Right forelimb (tissue), 1 donor: ENCODE data around the gene ABHD2.
"Not testable (repeated sequence)": the region's sequence is repeated elsewhere in the genome, so short reads cannot be mapped to it uniquely, and the experiment has no call there.

Source experiments
- DNase-seq: peaks from one replicate; pipeline ENCODE4 v3.0.0-alpha.2; 2018

ABHD2 gene

DNA sequence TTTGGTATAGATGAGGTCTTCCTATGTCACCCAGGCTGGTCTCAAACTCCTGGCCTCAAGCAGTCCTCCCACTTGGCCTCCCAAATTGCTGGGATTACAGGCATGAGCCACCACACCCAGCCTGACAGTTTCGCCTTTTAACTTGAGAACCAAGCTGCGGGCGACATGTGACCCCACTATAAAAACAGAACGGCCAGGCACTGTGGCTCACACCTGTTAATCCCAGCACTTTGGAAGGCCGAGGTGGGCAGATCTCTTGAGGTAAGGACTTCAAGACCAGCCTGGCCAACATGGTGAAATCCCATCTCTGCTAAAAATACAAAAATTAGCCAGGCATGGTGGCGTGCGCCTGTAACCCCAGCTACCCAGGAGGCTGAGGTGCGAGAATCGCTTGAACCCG, 52.9 kb downstream of the ABHD2 start:
- not testable (repeated sequence) for DNase-seq

DNA sequence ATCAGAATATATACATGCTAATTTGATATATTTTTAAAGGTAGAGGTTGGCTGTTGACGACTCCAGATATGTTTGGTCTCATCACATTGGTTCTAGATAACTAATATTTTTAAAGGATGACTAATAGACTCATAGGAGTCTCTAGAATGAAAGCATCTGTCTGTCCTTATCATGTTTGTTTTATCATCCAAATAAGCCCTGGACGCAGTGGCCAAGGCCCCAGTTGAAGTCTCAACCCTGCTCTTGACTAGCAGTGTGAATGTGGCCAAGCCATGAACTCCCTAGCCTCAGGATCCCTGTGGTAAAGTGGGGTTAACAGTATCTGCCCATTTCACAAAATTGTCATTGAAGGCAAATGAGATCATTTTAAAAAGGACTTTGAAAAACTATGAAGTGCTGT, 53.6 kb downstream of the ABHD2 start:
- no peak for DNase-seq

DNA sequence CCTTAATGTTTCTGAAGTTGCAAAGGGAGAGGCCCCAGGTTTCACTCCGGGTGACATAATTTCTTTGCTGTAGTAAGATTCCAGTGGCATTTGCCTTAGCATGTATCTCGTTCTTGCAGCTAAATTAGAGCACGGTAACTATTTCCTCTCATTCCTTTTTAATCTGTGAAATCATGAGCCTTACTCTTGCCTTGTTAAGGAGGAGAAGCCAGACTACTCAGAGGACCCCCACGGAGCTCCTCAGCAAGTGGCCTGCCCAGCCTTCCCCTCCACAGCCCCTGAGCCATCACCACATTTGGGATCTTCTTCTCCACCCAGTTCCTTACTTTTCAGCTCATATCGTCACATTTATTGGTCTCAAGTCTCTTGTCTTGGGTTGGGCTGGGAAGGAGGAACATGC, 54.2 kb downstream of the ABHD2 start:
- DNase-seq = no peak

DNA sequence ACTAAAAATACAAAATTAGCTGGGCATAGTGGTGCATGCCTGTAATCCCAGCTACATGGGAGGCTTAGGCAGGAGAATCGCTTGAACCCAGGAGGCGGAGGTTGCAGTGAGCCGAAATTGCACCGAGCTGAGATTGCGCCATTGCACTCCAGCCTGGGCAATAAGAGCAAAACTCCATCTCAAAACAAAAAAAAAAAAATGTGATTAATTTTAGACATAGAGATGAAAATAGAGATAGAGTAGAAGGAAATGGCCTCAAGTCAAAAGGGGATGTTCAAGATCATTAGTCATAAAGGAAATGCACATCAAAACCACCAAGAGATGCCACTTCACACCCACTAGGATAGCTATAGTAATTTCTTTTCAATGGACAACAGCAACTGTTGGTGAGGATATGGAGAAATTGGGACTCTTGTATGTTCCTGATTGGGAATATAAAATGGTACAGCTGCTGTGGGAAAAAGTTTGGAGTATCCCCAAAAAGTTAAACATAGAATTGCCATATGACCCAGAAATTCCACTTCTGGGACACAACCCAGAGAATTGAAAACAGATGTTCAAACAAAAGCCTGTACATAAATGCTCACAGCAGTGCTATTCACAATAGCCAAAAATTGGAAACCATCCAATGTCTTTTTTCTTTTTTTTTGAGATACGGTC, 55.4 kb downstream of the ABHD2 start:
- DNase-seq = no peak

DNA sequence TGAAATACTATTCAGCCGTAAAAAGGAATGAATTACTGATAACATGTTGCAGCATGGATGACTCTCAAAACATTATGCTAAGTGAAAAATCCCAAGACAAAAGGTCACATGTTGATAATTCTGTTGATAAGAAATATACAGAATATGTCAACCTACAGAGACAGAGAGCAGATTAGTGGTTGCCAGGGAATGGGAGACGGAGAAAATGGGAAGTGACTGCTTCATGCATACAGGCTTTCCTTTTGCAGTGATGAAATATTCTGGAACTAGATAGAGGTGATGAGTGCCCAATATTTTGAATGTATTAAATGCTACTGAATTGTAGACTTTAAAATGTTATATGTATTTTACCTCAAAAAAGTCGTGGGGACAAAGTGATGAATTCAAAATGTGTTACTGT, 56.2 kb downstream of the ABHD2 start:
- DNase-seq = no peak

DNA sequence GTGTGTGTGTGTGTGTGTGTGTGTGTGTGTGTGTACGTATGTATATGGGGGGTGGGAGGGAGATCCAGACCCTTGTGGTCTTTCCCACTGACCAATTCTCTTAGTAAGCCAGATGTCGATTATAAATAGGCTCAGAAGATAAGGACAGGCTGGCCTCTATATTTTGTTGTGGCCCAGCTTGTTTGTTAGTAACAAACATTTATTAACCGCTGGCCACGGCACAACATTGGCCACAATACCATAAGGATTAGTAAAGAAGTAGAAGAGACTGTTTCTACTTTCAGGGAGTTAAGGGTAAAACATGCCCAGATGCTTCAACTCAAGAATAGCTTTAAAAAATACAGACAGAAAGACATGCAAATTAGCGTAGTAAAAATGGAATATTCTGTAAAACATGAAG, 58.1 kb downstream of the ABHD2 start:
- DNase-seq = no peak

DNA sequence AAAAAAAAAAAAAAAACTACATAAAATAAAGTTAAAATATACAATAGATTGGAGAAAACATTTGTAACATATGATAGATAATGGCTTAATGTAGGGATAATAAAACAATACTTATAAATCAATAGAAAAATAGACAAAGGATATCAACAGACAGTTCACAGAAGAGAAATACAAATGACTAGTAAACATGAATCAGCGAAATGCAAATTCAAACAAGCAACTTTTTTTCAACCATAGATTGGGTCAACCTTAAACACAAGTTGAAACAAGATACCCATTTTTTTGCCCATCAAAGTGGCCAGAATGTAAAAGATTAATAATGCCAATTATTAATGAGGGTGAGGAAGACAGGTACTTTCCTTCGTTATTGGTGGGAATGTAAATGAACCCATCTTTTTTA, 59.9 kb downstream of the ABHD2 start:
- DNase-seq = no peak

DNA sequence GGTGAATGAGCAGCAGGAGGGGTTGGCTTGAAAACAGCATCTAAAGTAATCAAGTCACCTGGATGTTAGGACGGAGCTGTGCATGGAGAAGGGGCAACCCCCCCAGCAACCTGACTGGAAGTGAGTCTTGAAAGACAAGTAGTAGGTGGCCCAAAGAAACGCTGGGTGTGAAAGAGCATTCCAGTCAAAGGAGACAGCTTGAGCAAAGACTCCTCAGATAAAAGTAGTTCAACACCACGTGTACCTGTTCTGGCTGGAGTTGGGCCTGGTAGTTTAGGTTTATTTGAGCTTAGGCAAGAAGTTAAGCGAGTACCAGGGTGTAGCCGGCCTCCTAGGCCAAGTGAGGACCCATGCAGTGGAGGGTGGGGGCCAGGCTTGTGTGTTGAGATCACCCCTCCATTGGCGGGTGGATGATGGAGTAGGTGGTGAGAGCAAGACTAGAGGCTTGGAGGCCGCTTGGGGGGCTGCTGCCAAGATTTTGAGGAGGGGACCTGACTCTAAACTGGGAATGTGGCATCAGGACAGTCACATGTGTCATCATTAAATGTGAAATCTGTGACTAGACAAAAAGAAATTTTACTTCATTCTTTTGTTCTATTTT, 61.3 kb downstream of the ABHD2 start:
- DNase-seq = no peak

DNA sequence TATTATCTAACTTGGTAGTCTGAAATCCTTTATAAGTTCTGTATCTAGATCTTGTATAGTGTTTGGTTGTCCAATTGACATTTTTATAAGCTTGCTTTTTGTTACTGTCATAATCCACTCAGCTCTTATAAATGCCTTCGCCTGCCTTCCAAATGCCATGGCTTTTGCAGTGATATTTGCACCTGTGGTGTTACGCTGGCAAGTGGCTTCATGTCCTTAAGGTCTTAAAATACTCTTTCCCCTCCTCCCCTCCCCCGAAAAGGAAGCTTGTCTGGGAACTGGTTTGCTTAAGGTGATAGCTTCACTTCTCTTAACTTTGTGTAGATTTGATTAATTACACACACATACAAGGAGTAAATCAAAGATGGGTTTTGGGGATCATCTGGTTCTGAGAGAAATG, 62.0 kb downstream of the ABHD2 start:
- DNase-seq = no peak

DNA sequence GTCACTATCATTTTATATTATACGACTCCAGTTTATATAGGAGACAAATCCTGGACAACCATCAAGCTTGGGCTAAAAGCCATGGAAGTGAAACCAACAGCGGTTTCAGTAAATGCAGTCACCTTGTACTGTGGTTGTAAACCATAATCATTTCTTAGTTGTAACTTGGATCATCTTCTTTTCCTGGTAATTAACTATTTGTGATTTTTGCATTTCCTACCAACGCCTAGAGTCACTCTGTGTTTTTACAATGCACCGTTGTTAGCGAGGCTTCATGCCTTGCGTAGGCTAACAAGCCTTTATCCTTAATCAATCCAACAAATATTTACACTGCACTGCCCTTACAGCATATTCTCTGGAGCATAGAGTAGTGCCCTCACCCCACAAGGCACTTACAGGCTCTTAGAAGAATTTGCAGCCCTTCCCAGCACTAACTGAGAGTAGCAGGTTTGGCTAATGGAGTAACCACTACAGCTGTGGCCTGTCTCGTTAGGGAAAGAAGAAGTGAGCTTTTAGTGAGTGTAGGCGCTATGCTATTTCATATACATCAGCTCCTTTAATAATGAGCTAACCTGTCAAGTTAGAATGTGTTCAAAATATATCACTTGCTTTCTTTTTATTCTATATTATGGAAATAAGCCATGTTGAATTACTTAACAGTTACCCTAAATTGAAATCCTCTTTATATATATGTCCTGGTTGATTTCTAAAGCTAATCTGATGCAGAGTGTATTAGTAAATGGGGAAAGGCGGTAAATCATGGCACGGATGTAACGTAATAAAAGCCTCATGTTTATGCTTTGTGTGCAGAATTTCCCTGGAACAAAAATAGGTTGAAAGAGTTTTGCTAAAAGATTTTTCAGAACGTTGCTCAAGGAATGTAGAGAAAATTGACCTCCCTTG, 62.8 kb downstream of the ABHD2 start:
- no peak for DNase-seq

DNA sequence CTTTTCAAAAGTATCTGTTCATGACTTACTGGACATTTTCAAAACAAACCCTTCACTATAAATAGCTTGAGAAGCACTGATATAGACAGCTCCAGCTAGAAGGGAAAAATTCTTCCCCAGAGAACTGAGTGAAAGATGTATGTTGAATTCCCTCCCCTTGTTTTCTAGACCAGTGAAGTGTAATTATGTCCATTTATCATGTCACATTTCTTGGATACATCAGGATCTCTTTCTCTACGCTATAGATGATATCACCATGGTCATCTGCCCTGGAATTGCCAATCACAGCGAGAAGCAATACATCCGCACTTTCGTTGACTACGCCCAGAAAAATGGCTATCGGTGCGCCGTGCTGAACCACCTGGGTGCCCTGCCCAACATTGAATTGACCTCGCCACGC, 66.9 kb downstream of the ABHD2 start:
- no peak for DNase-seq

DNA sequence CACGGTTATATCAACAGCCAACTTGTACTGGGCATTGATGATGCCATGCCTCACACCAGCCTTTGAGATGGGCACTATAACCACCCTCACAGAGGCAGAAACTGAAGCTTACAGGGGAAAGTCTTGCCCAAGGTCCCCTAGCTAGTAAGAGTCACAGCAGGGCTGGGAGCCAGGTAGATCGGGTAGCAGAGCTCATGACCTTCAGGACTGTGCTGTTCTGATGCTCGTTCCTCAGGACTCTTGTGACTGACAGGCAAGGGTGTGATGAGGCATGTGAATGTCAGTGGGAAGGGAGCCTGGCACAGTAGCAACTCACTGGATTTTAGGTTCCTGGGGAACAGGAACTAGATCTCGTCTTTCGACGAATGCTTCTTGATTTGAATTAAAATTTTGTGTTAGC, 67.4 kb downstream of the ABHD2 start:
- DNase-seq = no peak

DNA sequence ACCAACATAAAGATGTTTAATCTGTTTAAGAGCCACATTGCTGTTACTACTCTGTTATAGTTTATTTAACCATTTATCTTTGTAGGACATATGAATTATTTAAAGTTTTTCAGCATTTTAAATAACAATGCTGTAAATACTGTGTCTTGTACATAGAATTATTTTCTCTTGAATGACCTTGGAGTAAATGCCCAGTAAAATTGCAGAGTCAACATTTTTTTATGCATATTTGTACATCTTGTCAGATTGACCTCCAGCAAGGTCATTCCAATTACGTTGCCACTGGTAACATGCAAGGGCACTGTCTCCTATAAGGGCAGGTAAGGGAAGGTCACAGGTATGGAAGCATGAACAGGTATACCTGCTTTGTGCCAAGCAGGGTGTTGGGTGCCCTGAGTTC, 68.8 kb downstream of the ABHD2 start:
- DNase-seq = no peak

DNA sequence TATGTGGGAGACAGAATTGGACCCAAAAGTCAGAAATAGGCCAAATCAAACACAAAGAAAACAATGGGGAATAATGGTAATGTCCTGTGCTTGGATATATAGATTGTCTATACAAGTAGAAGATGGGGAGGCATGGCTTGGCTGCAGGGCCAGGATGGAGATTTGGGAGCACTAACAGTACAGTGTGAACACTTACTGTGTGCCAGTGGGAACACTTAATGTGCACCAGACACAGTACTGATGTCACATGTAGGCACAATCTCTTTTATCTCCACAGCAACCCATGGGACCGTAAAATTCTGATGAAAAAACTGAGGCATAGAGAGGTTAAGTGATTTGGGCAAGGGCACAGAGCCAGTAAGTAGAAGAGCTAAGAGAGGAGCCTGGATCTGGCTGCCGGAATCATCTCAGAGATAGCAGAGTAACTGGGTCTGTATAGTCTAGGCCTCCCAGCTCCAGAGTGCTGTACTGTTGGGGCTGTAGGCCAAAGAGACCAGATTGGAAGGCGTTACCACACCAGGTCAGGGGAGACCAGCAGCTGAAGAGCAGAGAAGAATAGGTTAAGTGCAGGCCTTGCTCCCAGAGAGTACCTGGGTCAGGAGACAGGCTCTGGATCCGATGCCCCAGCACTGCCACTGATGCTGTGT, 69.8 kb downstream of the ABHD2 start:
- no peak for DNase-seq

DNA sequence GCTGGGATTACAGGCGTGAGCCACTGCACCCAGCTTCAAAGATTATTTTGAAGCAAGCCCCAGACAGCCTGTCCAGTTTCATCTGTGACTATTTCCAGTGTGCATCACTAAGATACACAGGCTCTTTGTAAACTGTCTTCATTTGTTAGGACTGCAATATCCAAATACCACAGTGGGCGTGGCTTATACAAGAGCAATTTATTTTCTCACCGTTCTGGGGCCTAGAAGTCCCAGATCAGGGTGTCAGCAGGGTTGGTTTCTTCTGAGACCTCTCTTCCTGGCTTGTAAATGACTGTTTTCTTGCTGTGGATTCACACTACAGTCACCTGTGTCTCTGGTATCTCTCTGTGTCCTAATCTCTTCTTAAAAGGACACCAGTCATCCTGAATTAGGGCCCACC, 73.4 kb downstream of the ABHD2 start:
- no peak for DNase-seq

DNA sequence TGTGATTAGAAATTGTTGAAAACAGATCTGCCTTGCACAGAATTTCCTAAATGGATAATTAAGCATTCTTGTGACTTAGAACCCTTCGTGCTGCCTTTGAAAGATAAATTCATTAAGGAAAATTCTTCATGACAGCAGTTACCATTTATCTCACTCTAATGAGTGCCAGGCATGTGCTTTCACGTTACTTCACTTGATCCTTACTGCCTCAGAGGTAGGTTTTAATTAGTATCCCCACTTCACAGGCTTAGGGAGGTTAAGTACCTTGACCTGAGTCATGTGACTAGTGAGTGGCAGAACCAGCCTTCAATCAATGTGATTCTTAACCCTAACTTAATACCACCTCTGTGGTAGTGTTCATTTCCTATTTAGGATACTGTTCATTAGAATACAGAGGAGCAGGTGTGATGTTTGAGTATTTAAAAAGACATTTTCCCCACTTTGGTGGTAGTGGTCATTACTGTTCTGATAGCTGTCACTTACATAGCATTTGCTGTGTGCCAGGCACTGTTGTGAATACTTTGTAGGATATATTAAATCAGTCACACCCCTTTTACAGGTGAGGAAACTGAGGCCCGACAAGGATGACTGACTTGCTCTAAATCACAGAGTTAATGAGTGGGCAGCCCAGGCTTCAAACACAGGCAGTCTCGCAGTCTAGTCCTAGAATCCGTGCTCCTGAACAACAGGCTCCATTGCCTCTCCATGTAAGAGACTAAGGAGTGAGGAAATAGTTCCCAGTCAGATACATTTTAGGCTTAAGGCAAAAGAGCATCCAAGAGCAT, 75.2 kb downstream of the ABHD2 start:
- DNase-seq = no peak

DNA sequence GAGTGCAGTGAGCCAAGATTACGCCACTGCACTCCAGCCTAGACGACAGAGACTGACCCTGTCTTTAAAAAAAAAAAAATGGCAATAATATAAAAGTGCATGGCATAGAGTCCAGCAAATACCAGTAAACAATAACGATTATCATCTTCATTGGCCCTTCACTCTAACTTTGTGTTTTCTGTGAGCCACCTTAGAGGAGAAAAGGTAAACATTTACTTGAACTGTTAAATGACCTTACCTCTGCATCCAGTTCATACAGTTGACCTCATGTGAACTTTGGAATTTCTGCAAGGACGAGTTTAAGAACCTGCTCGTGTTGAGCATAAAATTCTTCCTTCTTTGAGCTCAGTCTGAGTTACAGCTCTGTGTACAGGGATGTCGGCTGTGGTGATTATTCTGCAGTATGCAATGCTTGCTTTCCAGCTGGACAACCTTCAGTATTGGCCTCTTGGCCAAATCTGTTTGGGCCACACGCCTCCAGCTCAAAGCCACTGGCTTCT, 76.5 kb downstream of the ABHD2 start:
- DNase-seq = no peak

DNA sequence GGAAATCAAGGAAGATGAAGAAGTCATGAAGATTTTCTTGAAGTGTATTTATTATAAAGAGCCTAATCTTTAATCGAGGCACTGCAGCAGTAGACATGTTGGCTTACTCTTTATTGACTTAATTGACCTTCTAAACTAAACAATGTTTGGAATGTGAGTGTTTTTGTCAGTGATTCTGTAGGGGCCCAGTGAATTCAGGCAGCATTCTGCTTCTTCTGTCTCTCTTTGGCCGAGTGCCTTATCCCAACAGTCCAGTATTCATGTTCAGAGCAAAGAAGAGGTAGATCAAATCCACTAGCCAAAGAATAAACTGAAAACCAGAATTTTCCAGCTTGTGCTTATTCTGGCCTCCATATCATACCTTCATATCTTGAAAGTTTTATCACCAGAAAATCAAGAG, 77.4 kb downstream of the ABHD2 start:
- no peak for DNase-seq

DNA sequence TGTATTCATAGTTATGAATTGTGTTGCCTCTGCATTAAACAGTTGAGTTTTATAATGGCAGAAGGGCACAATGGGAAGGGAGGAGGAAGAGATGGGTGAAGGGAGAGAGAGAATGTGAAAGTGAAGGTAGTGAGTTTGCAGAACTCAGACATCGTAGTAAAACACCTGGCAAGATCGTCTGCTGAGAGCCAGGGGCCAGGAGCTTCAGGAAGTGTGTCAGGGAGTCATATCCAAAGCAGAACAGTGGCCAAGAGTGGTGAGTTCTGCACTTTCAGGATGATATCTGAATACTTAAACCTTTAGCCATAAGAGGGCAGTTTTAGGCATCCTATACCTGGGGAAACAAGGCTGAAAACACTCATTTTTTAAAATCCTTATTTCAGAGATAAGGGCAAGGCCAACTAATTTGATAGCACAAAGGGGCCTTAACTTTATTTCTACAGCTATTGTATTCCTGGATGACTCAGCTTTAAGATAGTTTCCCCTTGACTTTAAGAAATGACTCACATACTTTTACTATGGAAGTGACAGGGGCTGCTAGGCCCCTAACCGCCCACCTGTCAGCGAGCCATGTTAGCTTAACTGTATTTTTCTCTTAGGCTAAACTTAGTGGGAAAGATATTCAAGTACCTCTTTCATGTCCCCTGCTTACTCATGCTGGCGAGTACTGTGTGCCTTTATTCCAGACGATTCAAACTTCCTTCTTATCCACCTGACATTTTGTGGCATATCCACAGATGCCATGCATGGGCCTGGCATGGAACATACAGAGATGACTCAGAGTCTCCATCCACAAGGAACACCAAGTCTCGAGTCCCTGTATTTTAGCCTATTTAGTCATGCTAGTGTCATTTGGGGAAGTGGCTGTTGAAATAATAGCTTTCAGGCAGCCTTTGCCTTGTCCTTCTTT, 79.3 kb downstream of the ABHD2 start:
- no peak for DNase-seq

DNA sequence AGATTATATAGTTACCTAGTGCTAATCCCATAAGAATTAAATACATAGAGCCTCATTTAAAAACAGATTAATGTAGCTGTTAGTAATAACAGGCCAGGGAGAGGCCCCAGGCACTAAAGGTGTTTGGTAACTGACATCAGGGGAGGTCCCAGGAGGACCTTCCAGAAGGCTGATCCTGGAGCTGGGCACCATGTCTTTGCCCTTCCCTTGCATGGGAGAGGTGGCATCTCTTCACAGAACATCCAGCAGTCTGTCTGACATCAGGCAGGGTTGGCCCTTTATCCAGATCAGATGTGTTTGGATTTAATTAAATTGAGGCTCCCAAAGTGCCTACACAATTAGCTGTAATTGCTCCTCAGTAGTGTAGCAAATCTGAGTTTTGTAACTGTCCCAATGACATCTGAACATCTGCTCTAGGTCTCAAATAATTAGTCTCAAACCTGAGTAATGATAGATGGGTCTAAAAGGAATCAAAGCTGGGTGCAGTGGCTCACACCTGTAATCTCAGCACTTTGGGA, 80.1 kb downstream of the ABHD2 start:
- no peak for DNase-seq

DNA sequence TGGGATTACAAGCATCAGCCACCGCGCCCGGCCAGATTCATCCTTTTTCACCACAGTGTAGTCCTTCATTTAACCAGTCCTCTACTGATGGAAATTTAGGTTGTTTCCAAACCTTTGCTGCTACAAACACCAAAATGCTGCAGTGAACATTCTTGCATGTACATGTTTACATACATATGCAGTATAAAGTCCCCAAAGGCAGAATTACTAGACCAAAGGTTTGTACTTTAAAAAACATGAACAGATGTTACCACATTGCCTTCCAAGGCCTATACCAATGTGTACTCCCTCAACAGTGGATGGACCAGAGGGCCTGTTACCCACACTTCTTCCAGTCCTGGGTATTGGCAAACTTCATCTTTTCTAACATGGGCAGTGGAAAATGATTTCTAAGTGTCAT, 82.1 kb downstream of the ABHD2 start:
- no peak for DNase-seq
